H54 (cell line): ENCODE data around the gene JHY.
"Not testable (repeated sequence)": the region's sequence is repeated elsewhere in the genome, so short reads cannot be mapped to it uniquely, and the experiment has no call there.

ENCODE experiments used
- DNase-seq: peaks from one replicate; pipeline ENCODE4 v3.0.0; 2011; ENCODE audit warnings: low spot score, mixed read lengths; ENCODE audit not compliant: insufficient read length
- FAIRE-seq: peaks from 3 replicates; lab custom pipeline; 2011; peaks lifted over from hg19 to GRCh38; lab: Jason Lieb, UNC
- POLR2A ChIP-seq: IDR thresholded peaks from 2 replicates; pipeline ENCODE4 v1.6.1; 2011; ENCODE audit warnings: low read depth, mild to moderate bottlenecking, low read length

JHY gene

DNA sequence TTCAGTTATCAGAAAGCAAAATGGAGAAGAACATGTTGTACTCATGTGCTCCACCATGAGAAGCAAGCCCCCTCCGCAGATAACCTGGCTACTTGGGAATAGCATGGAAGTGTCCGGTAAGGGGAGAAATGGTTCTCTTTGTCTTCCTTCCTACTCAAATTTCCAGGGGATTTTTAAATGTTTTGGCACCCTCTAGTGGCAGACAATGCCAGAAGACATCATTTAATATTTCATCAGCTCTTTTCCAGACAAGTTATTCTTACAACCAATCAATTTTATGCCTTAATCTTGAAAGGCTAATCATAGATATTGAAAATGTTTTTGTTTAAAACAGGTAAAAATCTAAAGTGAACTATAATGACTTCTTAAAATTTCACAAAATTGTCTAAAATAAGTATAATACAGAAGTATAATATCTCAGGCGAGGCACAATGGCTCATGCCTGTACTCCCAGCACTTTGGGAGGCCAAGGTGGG, 28.6 kb upstream of the JHY start:
- DNase-seq (no peak), FAIRE-seq (no peak)
- no peak for TF ChIP-seq POLR2A

DNA sequence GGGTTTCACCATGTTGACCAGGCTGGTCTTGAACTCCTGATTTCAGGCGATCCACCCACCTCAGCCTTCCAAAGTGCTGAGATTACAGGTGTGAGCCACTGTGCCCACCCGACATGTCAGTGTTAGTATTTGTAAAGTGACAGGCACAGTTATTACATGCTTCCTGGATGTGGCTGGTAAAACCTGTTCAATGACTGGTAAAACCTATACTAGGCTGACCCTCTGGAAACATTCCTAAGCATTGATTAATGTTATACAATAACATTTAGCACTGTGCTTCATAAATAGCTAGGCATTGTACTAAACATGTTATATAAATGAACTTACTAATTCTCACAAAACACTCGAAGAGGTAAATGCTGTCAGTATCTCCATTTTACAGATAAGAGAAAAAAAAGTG, 20.9 kb upstream of the JHY start:
- TF ChIP-seq POLR2A, result no peak
- DNase-seq (no peak), FAIRE-seq (no peak)

DNA sequence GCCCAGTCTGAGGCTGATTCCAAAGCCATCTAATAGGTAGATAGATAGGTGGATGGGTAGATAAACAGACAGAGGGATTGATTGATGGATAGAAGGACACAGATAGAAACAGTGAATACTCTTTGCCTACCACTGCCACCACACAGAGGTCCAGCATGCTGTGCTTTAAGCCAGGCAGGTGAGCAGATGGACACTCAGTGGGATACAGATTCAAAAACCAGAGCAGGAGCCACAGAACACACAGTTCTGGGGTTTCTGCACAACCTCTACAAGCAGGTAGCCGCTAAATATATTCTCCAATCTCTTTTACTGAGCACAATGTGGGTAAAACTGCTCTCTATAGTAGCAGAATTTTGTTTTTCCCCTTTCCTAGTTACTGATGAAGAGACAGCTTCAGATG, 20.5 kb upstream of the JHY start:
- no peak for DNase-seq
- no peak for TF ChIP-seq POLR2A
- no peak for FAIRE-seq

DNA sequence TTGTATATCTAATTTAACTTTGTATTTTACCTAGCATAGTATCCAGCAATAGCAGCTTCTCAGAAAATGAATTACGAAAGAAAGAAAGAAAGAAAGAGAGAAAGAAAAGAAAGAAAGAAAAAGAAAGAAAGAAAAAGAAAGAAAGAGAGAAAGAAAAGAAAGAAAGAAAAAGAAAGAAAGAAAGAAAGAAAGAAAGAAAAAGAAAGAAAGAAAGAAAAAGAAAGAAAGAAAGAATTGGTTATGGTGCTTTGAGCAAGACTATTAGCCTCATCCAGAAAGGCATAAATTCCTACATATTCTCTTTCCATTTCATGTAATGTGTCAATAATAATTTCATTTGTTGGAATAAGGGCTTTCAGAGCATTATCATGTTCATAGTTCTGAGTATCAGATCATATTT, 19.4 kb upstream of the JHY start:
- not testable (repeated sequence) for FAIRE-seq, DNase-seq

DNA sequence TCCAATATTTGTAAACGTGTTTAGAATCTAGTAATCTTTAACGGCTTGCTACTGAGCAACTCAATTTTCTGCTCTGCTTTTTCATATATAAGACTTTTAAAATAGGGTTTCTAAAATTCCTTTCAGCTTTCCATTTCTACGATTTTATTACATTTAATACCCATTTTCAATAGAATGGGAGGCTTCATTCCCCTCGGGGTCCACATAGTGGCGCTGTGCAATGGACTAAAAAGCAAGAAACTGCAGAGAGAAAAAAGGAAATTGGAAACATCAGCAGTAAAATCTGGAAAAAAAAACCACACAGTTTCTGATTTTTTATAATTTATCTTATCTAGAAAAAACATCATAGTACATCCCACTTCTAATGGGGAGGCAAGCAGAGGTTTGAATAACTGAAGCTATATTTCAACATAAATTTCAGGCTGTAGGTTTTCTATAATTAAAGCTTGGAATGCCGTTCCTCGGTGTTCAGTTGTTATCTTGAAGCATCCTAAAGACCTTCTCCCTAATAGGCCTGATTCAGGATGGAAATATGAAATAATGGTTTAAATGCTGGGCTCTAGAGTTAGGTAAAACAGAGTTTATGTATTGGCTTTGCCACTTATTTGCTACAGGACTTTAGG, 18.7 kb upstream of the JHY start:
- no peak for DNase-seq
- TF ChIP-seq POLR2A, result no peak
- no peak for FAIRE-seq

DNA sequence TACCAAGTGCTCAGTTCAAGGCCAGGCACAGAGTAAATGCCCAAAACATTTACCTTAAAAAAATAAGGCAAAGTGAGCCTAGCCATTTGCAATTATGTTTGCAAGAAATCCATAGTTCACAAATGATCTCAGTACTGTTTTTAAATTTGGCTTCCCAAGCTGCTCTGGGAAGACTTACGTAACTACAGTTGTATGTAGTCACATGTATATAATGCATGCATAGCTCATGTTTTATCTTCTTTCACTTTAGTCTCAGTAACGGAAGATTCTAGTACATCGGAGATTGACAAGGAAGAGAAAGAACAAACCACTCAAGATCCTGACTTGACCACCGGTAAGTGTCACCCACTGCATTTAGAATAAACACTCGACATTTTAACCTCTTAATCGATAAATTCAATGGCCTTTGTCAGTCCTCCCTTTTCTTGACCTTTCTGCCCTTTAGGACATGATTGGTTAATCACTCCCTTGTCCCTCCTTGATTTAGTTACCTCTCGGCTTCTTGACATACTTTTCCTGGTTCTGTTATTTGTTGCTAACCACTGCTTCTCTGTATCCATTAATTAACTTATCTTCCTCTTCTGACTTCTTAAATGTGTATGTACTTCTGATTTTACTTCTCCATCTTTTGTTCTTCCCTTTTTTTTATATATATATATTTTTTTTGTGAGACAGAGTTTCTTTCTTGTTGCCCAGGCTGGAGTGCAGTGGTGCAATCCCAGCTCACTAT, 18.0 kb upstream of the JHY start:
- FAIRE-seq (no peak), DNase-seq (no peak)
- TF ChIP-seq POLR2A, result no peak

DNA sequence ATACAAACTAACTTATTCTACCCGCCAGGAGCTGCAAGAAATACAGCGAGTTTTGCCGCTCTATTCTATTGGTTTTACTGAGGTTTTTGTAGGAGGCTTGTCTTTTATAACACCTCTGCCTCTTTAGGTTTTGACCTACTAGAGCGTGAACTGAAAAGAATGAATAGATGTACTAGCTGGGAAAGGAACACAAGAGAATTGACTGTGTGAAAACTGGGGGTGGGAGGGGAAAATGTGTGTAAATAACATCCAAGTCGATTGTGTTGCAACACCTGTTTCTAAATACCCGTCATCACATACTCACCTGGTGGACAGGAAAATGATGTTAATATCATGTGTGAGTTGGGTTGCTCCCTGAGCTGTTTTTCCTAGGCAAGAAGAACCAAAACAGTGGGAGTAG, 12.9 kb upstream of the JHY start:
- TF ChIP-seq POLR2A, result no peak
- DNase-seq, result no peak
- no peak for FAIRE-seq

DNA sequence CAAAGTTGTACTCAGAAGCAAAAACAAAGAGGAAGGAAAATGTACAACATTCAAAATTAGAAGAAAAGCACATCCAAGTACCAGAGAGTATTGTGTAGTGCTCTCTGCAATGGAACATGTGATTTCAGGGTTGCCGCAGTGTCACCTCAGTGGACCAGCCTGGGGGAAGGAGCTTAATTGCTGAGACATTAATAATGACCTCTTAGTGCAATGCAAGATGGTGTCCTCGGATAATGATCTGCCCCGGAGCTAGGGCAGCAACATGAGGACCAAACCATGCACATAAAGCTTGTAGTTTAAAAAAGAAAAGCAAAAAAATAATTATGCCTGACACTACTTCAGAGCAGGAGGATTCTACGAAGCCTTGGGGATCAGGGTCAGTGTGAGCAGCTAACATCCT, 11.3 kb upstream of the JHY start:
- DNase-seq (no peak), FAIRE-seq (no peak)
- TF ChIP-seq POLR2A, result no peak

DNA sequence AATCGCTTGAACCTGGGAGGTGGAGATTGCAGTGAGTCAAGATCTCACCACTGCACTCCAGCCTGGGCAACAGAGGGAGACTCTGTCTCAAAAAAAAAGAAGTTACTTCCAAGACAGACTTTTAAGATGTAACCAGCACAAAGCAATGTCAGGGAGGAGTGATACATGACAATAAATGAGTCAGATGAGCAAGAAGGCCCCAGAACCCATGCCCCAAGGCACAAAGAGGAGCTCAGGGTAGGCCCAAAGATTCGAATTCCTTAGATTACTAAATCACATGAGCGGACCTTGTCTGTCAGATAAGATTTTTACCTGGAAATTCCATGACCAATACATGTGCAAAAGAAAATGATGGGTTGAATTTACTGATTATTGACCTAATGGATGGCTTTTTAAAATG, 10.5 kb upstream of the JHY start:
- no peak for TF ChIP-seq POLR2A
- no peak for DNase-seq
- FAIRE-seq, result no peak

DNA sequence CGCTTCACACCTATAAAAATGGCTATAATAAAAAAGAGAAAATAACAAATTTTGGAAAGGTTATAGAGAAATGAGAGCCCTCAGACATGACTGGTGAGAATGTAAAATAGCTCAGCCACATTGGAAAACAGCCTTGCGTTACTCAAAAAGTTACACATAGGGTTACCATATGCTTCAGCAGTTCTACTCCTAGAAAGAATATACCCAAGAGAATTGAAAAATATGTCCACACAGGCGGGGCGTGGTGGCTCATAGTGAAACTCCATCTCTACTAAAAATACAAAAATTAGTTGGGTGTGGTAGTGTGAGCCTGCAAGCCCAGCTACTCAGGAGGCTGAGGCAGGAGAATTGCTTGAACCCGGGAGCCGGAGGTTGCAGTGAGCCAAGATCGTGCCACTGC, 7.6 kb upstream of the JHY start:
- FAIRE-seq, result no peak
- DNase-seq, result no peak
- TF ChIP-seq POLR2A, result no peak

DNA sequence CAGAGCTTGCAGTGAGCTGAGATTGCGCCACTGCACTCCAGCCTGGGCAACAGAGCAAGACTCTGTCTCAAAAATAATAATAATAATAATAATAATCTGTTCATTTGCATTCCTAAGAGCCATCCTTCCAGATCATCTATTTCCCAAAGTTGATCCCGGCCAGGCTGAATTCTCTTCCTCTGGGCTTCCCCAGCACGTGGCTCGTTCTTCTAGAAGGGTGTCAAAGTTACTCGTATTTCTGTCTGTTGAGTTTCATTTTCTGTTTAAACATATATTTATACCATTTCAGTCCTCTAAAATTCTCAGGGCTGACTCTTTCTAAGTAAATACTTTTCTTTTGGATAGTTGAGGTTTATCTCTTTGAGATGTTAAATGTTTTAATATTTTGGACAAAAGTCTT, 4.8 kb upstream of the JHY start:
- no peak for FAIRE-seq
- no peak for DNase-seq
- no peak for TF ChIP-seq POLR2A

DNA sequence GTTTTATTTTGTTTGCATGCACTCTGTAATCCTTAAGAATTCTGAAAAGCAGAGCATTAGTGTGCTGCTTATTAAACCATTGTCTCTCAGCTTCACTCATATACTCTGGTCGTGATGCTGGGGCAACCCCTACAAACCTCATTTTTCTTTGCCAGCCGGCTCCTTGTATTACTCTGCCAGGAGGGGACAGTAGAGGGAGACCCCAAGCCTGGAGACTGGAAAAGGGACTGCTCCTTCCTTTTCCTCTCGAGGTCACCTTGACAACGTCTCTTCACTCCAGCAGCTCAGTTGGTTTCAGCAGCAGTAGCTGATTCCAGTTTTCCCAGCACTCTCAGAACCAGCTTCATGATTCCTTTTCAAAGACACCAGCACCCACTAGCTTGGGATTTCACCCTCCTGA, 2.8 kb upstream of the JHY start:
- no peak for TF ChIP-seq POLR2A
- DNase-seq (no peak), FAIRE-seq (no peak)

DNA sequence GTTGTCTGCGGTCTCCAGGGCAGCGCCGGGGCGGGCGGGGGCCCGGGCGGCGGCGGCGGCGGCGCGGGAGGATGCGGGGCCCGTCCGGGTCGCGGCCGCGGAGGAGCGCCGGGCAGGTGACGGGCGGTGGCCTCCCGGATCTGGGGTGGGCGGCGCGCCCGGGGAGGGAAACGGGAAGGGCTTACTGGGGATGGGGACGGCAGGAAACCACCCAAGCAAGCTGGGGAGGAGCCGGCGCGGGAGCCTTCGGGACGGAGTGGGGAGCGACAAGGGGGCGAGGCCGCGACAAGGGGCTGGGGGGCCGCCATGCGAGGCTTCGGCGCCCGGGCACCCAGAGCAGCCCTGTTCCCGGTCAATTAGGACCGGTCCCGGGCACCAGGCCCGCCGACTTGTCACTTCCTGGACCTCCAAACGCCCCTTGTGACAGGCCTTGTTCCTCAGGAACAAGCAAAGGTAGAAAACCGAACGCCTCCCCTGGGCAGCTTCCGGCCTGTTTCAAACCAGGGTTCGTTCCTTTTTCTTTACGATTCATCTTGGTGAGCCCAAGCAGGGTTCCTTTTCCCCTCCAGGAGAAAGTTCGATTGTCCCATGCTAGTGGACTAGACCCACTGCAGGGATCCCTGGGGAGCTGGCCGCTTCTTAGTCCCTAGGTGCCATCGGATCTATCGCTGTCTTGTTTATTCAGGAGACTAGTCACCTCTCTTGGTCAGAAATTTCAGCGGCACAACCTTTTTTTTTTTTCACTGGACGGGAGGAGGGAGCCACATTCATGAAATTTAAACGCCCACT, 492 bp downstream of the JHY start:
- DNase-seq, result peak; percentile 30
- no peak for FAIRE-seq

DNA sequence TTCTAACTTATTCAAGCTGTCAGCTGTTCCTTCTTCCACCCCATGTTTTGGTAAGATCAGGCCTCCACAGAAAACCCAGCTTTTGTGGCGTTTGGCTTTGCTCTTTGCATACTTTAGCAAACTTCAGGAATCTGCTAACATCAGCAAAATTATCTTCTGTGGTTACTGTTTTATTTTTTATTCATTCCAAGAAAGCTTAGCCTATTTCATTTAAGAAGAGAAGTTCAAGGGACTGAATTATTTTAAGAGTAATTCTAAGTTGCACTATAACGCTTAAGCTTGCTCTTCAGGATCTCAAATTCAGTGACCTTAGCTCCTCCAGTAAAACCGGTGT, 1.1 kb downstream of the JHY start:
- TF ChIP-seq POLR2A, result no peak
- no peak for FAIRE-seq
- no peak for DNase-seq

More for the DNA sequence above, 492 bp downstream of the JHY start:
- TF ChIP-seq POLR2A, result peak; percentile 23; the same call in 1 of the 2 replicates
